Hepatocyte (in vitro differentiated cells): Measurements from ENCODE around the gene IGLL5. TPM values are rescaled to one million over a fixed set of nuclear protein-coding genes. Genes with fewer than 3 reads are reported as not detected.

Source experiments
- DNase-seq: peaks from one replicate; pipeline ENCODE4 v3.0.0-alpha.2; 2016; ENCODE audit warnings: low spot score
- H2AFZ ChIP-seq: fragments of 200-600 bp; sonication (generic); 2 replicates; pipeline ENCODE4 v1.6.0; 2016; ENCODE audit warnings: antibody characterized with exemption, mild to moderate bottlenecking
- H3K27ac ChIP-seq: fragments of 200-600 bp; sonication (generic); 2 replicates; pipeline ENCODE4 v1.5.1; 2016; ENCODE audit warnings: mild to moderate bottlenecking
- H3K27me3 ChIP-seq: fragments of 200-600 bp; sonication (generic); 2 replicates; pipeline ENCODE4 v1.6.1; 2016
- H3K36me3 ChIP-seq: fragments of 200-600 bp; sonication (generic); replicated peaks from 2 replicates; pipeline ENCODE4 v1.5.1; 2016; ENCODE audit warnings: low read depth; ENCODE audit not compliant: insufficient read depth
- H3K4me1 ChIP-seq: fragments of 200-600 bp; sonication (generic); 2 replicates; pipeline ENCODE4 v1.5.1; 2016; ENCODE audit warnings: mild to moderate bottlenecking, moderate library complexity; ENCODE audit not compliant: insufficient read depth
- H3K4me2 ChIP-seq: fragments of 200-600 bp; sonication (generic); 2 replicates; pipeline ENCODE4 v1.6.0; 2016
- H3K4me3 ChIP-seq: fragments of 200-600 bp; sonication (generic); 2 replicates; pipeline ENCODE4 v1.5.1; 2016; ENCODE audit warnings: mild to moderate bottlenecking
- H3K79me2 ChIP-seq: fragments of 200-600 bp; sonication (generic); 2 replicates; pipeline ENCODE4 v1.6.0; 2017; ENCODE audit warnings: mild to moderate bottlenecking
- H3K9me2 ChIP-seq: fragments of 200-600 bp; sonication (generic); replicated peaks from 2 replicates; pipeline ENCODE4 v1.6.0; 2017; ENCODE audit warnings: mild to moderate bottlenecking; ENCODE audit not compliant: insufficient read depth
- H3K9me3 ChIP-seq: fragments of 200-600 bp; sonication (generic); 2 replicates; pipeline ENCODE4 v1.5.1; 2016; ENCODE audit warnings: low read depth, mild to moderate bottlenecking
- H4K20me1 ChIP-seq: fragments of 200-600 bp; sonication (generic); 2 replicates; pipeline ENCODE4 v1.6.0; 2016; ENCODE audit warnings: mild to moderate bottlenecking; ENCODE audit not compliant: insufficient read depth, poor library complexity, severe bottlenecking
- EZH2 ChIP-seq: fragments of 200-600 bp; sonication (generic); IDR thresholded peaks from 2 replicates; pipeline ENCODE4 v1.6.1; 2016; ENCODE audit warnings: antibody characterized with exemption, mild to moderate bottlenecking, borderline replicate concordance
- EZH2phosphoT487 ChIP-seq: fragments of 200-600 bp; sonication (generic); IDR thresholded peaks from one replicate; pipeline ENCODE4 v1.6.1; 2018; ENCODE audit warnings: antibody characterized with exemption, mild to moderate bottlenecking, low read depth, moderate library complexity; ENCODE audit not compliant: unreplicated experiment, severe bottlenecking
- WGBS: methylation state at CpG from one replicate; pipeline ENCODE4 v1.1.6; 2016; ENCODE audit warnings: low lambda C conversion rate; ENCODE audit errors: missing lambda C conversion rate; 5-methylcytosine and 5-hydroxymethylcytosine counted together
- polyA plus RNA-seq: library from polyadenylated mRNA; unstranded; fragments of >200 nt; fragmentation: Nextera tagmentation; extraction: Ambion mirVana; gene quantifications from 2 replicates; pipeline ENCODE4 v1.2.1, GENCODE V29; 2016
- total RNA-seq: library from RNA; depleted of rRNA; stranded (reverse); fragments of >200 nt; gene quantifications from 2 replicates; pipeline ENCODE4 v1.2.3, GENCODE V29; 2014
- TF ChIP-seq, protein P1 (sequence below): fragments of 200-600 bp; sonication (generic); IDR thresholded peaks from 2 replicates; pipeline ENCODE4 v1.5.1; 2016; ENCODE audit warnings: antibody characterized with exemption, mild to moderate bottlenecking; ENCODE audit not compliant: poor library complexity

IGLL5 gene
- total and polyA plus RNA-seq, 2 experiments from 2014 or later: not detected

DNA sequence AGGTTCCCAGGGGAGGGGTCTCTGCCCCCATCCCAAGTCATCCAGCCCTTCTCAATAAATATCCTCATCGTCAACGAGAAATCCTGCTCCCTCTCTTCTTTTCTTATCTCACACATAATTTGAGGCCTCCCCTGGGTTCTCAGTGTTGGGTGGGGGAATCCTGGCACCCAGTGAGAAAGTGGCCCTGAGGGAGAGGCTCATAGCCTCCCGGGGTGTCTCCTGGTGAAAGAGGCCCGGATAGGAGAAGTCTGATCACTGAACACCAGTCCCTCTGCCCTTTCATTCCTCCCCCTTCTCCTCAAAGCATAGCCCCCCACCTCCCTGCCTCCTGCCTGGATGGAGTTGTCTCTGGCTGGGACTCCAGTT is 35.3 kb downstream of the IGLL5 start:
- Histone ChIP-seq H3K36me3 (no peaks in the 10 kb centered on the region), H3K79me2 (no peaks in the 10 kb centered on the region)
- WGBS: 85% methylated on average over 4 of the region's 4 CpGs

DNA sequence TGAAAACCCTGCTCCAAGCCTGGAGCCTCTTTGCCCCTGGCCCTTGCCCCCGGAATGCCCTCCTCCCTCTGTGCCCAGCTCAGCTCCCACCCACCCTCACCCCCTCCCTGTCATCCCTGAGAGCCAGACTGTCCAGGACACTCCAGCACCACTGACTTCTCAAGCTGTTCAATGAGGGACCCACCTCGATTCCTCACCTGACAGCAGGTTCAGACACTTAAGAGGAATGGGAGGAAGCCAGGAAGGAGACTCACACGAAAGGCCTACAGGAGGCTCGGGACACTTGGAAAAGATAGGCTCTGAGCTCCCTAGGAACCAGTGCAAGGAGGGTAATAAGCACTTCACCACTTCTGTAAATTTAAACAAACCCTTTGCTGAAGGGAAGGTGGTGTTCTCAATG is 35.8 kb downstream of the IGLL5 start:
- Histone ChIP-seq H3K36me3 (no peaks in the 10 kb centered on the region), H4K20me1 (no peaks in the 10 kb centered on the region), H3K27me3 (no peaks in the 10 kb centered on the region), H3K4me2 (peak overlapping the region; percentile 25), H3K4me3 (no peak overlapping the region), H3K4me1 (peaks cover 14% of the 10 kb centered on the region), H3K9me2 (no peaks in the 10 kb centered on the region), H3K27ac (peak overlapping the region; percentile 70), H2AFZ (no peak overlapping the region), H3K79me2 (no peaks in the 10 kb centered on the region), H3K9me3 (no peaks in the 10 kb centered on the region)
- TF ChIP-seq, protein P1, sequence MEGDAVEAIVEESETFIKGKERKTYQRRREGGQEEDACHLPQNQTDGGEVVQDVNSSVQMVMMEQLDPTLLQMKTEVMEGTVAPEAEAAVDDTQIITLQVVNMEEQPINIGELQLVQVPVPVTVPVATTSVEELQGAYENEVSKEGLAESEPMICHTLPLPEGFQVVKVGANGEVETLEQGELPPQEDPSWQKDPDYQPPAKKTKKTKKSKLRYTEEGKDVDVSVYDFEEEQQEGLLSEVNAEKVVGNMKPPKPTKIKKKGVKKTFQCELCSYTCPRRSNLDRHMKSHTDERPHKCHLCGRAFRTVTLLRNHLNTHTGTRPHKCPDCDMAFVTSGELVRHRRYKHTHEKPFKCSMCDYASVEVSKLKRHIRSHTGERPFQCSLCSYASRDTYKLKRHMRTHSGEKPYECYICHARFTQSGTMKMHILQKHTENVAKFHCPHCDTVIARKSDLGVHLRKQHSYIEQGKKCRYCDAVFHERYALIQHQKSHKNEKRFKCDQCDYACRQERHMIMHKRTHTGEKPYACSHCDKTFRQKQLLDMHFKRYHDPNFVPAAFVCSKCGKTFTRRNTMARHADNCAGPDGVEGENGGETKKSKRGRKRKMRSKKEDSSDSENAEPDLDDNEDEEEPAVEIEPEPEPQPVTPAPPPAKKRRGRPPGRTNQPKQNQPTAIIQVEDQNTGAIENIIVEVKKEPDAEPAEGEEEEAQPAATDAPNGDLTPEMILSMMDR: no peak
- no peak for TF ChIP-seq EZH2phosphoT487
- no peak for TF ChIP-seq EZH2
- WGBS: 95% methylated on average over 3 of the region's 4 CpGs
- no peak for DNase-seq

More for the DNA sequence above, 35.3 kb downstream of the IGLL5 start:
- Histone ChIP-seq H3K27ac (no peak overlapping the region), H3K9me3 (no peaks in the 10 kb centered on the region), H4K20me1 (no peaks in the 10 kb centered on the region), H3K27me3 (no peaks in the 10 kb centered on the region), H3K4me2 (no peak overlapping the region), H3K9me2 (no peaks in the 10 kb centered on the region), H2AFZ (no peak overlapping the region), H3K4me1 (peaks cover 13% of the 10 kb centered on the region), H3K4me3 (no peak overlapping the region)
- no peak for DNase-seq
- TF ChIP-seq, protein P1: no peak
- TF ChIP-seq EZH2: no peak
- TF ChIP-seq EZH2phosphoT487: no peak

DNA sequence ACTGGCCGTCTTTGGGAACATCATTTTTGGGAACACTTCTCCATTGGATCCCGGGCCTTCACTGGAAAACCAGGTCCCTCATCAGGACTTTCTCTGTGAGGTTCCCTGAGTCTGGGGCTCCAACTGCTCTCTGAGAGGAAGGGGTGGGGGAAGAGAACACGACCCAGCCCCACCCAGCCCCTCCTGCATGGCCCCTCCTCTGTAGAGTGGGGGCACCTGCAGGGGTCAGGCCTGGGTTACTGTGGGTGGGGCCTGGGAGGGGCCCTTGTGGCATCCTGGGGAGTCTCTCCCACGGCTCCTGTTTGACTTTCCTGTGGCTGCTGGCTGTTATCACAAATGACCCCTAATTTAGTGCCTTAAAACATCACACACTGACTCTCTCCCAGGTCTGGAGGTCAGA is 36.3 kb downstream of the IGLL5 start:
- peak overlapping the region; percentile 25 for H3K4me2 ChIP-seq
- no peak overlapping the region for H2AFZ ChIP-seq
- no peaks in the 10 kb centered on the region for H3K79me2 ChIP-seq
- 66% methylated on average over 3 of the region's 4 CpGs for WGBS
- TF ChIP-seq EZH2phosphoT487: no peak
- TF ChIP-seq EZH2: no peak
- TF ChIP-seq, protein P1: no peak
- peak overlapping the region; percentile 70 for H3K27ac ChIP-seq
- H3K4me1 ChIP-seq: peaks cover 19% of the 10 kb centered on the region
- no peaks in the 10 kb centered on the region for H3K27me3 ChIP-seq
- peak; percentile 32 for DNase-seq
- H3K36me3 ChIP-seq: no peaks in the 10 kb centered on the region
- no peaks in the 10 kb centered on the region for H3K9me2 ChIP-seq
- H3K9me3 ChIP-seq: no peaks in the 10 kb centered on the region
- H4K20me1 ChIP-seq: no peaks in the 10 kb centered on the region
- H3K4me3 ChIP-seq: no peak overlapping the region
